Hematopoietic multipotent progenitor cell treated with erythropoietin and hydrocortisone succinate and interleukin-3 and kit ligand, for 6 days (in vitro differentiated cells): ENCODE data around the gene AHRR.
A peak's percentile ranks its signal among the peaks of the same experiment; 100 is the strongest.

ENCODE experiments used
- DNase-seq: peaks from one replicate; pipeline ENCODE4 v3.0.0-alpha.2; 2015

AHRR gene

DNA sequence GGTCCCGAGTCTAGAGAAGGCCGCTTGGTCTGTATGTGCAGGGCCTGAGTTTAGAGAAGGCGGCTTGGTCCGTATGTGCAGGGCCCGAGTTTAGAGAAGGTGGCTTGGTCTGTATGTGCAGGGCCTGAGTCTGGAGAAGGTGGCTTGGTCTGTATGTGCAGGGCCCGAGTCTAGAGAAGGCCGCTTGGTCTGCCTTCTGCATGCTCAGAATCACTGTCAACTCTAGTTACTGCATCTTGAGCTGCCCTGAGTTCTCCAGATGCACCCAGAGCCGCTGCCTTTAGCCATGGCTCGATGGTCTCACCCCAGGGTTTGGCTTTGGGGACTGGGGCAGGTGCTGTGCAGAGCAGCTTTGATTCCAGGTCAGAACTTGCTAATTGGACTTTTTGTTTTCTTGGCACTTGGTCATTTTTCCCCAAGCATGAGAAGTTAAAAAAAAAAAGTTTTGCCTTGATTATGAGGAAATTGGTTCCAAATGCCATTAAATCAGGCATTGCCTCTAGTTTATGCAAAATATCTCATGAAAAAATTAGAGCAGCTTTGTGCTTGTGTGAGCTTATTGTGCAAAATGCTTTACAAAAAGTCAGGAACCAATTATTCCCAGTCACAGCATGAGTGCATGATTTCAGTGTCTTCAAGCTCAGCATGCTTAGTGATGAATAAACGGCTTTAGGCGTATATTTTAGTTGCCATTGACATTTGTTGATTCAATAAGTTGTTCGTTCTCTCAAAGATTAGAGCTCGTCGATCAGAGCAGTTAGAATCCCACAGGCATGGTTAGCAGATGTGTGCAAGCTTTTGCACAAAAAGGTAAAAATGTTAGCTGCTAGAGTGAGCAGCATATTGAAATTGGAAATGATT is 96.0 kb downstream of the AHRR start:
- DNase-seq: no peak

DNA sequence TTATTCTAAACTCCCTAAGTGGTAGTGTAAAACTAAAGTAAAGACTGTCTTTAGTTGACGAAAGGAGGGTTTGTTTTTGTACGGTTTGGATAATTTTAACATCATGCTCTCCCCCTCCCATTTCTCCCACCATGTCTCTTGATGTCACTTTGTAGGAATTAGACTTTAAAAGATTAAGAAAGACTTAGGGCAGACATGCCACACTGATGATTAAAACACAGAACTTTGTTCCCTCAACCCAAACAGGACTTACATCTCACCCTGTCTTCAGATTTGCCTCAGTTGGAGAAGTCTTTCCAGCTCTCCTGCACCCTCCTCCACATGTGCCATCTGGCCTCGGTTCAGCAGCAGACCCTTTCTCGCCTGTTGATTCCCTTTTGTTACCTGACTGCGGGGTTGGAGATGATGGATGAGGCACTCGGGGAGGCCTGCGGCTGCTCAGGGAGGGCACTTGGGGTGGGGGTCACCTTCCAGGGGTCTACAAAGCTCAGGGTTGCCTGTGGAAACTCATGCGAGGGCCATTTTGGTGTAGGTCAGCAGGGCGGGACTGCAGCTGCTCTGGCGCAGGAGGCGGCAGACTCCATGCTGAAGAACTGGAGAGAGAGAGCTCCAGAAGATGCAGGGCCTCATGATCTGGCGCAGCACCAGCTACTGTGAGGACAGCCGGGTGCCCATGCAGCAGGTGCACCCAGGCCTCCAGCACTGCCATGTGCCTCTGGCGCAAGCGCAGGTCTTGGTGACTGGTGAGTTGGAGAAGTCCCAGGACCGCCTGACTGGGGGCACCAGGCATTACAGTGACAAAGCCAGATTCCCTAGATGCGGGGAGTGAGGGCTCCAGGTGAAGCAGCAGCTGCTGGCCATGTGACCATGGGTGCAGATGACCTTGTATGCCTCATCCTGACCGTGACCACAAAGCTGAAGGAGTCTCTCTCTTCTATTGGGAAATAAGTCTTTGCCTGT is 96.9 kb downstream of the AHRR start:
- DNase-seq: no peak

DNA sequence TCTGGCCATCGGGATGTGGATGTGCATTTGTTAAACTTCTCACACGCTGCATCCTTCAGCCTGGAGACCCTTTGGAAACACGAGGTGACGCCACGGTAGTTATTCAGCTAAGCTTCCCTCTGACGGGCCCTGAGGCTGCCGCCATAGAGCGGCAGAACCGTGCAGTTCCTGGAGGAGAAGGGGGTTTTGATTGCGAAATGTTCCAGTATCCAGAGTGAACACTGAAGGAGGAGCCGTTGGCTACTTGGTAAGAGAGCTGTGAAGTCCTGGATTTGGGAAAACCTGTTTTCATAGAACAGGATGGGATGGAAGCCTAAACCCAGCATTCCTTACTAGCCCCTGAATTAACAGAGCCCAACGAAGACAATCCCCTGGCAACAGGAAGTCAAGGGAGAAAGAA is 98.5 kb downstream of the AHRR start:
- no peak for DNase-seq

DNA sequence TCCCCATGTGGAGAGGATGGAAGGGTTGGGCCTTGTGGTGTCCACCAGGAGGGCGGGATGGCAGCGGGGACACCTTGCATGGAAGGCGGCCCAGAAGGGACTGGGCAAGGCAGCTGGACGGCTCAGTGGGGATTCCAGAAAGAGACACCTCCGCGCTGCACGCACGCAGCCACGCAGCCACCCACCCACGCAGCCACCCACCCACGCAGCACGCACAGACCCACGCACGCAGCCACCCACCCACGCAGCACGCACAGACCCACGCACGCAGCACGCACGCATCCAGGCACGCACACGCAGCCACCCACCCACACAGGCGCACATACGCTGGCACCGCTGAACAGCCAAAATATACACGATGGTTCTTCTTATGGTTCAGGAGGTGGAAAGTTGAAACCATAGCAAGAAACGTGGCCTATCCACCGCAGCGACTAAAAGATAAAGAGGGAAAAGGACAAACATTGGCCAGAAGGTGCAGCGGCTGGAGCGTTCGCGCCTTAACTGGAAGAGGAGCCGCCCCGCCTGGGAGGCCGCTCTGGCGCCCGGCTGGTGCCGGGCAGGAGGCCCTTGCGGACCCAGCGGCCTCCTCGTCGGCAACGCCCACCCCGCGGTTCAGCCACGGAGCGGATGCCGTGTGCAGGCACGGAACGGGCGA is 99.2 kb downstream of the AHRR start:
- DNase-seq: no peak

DNA sequence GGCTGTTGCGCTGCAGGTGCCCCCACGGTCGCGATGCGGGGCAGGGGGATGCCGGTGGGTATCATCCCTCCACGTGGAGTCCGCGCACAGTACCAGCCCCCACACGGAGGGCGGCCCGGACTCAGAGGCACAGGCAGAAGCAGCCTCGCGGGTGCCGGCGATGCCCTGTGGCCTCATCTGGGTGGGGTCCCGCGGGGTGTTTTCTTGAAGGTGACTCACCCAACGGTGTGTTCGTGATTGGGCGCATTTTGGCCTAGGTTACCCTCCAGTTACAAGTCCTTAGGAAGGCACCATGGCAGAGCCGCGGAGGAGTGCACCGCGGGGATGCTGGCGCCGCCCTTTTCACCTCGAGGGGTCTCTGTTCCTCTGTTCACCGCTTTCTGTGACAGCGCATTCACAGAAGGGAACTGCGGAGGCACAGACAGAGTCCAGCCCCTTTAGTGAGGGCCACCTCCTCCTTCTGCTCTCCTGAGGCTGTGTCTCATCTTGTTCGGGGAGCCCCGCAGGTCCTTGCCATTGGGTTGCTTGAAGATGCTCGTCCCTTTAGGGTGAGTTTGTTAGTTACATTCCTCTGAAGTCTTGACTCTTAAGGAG is 99.9 kb downstream of the AHRR start:
- DNase-seq: no peak

DNA sequence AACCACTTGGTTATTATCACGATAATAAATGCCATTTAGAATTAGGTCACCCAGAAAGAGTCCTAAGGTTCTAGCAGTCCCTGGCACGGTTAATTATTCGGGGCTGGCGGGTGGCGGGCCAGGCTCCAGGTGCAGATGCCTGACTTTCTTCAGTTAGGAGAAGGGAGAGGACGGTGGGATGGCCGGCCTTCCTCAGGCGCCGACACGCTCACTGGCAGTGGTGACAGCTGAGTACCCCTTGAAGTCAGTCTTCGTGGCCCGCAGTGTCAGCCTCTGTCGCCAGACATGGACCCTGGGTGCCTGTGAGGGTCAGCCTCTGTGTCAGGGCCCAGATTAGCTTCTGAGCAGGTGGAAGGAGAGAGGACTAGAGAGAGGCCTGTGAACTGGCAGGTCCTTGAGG is 100.4 kb downstream of the AHRR start:
- DNase-seq: no peak

DNA sequence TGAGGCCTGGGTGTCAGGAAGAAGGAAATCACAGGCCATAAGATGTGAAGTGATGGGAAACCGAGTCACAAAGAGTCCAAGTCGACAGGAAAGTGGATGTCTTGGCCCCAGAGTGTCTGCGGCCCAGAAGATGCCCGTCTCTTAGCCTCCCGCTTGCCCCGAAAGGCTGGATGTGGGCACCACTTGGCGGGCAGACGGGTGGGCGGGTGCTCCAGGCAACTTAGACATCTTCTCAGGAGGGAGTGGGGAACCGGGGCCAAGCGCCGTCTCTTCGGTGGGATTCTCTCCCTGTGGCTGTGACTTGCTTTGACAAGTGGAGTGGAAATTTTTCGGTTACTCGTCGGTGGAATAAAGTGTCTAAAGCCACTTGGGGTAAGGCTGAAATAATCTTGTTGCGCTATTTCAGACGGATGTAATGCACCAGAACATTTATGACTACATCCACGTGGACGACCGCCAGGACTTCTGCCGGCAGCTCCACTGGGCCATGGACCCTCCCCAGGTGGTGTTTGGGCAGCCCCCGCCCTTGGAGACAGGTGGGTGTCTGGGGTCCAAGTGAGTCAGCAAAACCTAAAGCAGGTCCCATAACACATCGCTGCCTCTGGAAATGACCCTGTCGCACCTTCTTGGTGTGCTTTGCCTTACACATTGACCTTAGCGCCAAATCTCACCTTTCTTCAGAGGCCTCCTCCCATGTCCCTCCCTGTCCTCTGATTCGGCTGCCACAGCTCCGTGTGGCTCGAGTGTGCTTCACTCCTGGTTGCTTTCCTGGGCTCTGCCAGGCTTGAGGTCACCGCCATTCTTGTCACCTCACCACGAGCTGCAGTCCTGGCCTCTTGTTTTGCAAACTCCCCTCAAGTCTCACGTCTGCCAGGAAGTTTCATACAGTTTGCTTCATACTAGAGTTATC is 101.1 kb downstream of the AHRR start:
- no peak for DNase-seq

DNA sequence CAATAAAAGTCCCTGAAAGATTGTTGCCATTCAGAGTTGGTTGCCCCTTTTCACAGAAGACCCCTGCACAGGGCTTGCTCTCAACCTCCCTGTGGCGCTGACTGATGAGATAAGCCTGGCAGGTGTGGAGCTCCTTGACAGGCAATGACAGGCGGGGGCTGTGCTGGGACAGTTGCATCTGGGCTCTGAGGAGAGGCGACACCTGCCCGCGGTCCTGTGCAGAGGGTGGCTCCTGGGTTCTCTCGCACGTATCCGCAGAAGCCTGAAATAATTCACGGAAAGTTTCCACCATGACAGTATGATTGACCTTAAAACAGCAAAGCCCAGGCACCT is 101.7 kb downstream of the AHRR start:
- no peak for DNase-seq

DNA sequence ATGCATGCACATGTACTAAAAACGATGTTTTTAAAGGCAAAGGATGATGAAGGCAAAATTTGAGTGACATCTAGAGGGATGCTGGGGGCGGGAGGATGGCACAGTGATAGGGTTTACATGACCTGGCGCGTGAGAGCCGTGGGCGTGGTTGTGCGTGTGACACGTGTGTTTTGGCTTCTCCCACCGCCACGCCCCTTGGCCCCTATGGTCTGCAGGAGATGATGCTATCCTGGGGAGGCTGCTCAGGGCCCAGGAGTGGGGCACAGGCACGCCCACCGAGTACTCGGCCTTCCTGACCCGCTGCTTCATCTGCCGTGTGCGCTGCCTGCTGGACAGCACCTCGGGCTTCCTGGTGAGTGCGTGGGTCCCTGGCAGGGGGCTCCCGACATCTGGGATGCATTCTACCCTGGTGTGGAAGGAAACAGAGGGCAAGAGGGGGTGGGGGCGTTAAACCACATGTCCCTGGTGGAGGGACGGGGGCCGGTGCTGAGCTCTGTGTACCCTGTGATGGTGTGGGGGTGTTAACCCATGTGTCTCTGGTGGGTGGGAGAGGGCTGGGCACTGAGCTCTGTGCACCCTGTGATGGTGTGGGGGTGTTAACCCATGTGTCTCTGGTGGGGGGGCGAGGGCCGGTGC is 102.2 kb downstream of the AHRR start:
- DNase-seq: no peak

DNA sequence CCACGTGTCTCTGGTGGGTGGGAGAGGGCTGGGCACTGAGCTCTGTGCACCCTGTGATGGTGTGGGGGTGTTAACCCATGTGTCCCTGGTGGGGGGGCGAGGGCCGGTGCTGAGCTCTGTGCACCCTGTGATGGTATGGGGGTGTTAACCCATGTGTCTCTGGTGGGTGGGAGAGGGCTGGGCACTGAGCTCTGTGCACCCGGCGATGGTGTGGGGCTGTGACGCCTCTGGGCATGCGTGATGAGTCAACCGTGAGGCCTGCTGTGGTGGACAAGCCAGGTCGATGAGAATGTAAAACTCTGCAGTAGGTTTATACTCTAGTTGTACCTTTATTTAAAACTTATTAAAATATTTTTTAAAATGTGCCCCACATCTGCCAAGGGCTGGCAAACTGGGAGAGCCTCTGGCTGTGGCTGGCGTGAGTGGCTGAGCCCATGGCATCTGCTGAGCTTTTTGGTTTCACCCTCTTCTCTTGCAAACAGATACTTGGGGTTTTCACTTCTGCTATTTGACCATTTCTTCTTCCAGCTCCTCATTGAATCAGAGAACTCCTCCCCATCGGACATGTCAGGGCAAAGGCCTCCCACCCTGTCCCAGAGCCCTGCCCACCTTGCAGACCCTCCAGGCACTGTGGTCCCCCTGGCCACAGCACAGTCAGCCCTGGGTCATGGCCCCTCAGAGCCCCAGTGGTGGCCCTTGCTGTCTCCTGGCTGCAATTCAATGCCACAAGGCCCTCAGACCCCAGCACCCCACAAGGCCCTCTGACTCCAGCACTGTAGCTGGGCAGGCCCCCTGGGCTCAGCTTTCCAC is 103.0 kb downstream of the AHRR start:
- no peak for DNase-seq

DNA sequence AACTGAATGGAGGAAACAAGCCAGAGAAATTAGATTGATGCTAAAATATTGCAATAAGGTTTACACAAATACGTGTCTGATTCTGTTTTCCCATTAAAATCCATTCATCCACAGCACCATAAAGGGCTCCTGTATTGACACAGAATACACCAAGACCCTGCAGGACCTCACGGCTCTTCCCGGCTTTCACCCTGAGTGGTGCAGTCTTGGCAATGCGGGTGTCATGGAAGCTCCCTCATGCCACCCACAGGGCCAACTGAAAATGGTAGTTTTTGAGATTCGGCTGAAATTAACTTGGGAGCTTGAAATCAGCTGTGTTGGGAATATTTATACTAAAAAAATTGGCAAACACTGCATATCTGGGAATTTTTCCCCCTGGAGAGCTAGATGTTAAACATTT is 104.2 kb downstream of the AHRR start:
- DNase-seq: peak; percentile 78

DNA sequence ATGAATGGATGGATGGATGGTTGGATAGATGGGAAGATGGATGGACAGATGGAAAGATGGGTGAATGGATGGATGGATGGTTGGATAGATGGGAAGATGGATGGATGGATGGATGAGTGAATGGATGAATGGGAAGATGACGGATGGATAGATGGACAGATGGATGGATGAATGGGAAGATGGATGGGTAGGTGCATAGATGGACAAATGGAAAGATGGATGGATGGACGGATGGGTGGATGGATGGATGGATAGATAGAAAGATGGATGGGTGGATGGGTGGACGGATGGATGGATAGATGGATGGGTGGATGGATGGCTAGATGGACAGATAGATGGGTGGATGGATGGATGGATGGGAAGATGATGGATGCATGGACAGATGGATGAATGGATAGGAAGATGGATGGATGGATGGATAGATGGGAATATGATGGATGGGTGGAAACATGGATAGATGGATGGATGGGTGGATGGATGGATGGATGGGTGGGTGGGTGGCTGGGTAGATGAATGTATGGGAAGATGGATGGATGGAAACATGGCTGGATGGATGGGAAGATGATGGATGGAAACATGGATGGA is 105.0 kb downstream of the AHRR start:
- DNase-seq: no peak

DNA sequence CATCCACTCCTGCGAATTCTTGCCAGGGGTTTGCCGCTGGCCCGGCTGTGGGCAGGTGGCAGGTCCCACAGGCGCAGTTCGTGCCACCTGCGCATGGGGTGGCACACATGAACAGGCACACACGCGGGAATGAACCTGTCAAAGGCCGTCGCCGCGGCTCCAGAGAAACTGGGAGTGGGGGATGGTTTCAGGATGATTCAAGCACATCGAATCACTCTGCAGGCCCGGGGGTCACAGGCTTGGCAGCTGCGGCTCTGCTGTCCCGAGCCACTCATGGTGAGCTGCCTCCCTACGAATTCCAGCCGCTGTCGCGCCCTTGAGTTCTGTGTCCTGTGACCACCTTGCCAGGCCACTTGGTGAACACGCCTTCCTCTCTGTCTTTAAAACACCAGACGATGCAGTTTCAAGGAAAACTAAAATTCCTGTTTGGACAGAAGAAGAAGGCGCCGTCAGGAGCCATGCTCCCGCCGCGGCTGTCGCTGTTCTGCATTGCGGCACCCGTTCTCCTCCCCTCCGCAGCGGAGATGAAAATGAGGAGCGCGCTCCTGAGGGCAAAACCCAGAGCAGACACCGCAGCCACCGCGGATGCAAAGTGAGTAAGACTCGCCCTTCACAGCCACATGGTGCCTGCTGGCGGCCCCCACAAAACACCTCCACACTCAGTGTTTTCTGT is 106.0 kb downstream of the AHRR start:
- DNase-seq: no peak

DNA sequence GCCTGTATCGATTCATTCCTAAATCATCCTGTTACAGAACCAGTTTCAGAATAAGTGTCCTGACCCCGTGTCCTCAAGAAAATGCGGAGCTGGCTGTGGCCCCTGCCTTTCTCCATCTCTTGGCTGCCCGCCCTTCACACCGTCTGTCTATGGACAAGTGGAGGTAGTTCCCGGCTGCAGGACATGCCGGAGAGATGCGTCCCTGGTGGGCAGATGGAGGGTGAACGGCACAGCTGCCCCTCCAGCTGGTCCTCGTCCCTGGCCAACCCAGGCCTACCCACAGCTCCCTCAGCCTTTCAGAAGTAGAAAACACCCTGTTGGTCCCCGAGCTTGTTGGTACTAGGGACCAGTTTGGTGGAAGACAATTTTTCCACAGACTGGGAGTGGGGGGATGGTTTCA is 106.7 kb downstream of the AHRR start:
- DNase-seq: no peak

DNA sequence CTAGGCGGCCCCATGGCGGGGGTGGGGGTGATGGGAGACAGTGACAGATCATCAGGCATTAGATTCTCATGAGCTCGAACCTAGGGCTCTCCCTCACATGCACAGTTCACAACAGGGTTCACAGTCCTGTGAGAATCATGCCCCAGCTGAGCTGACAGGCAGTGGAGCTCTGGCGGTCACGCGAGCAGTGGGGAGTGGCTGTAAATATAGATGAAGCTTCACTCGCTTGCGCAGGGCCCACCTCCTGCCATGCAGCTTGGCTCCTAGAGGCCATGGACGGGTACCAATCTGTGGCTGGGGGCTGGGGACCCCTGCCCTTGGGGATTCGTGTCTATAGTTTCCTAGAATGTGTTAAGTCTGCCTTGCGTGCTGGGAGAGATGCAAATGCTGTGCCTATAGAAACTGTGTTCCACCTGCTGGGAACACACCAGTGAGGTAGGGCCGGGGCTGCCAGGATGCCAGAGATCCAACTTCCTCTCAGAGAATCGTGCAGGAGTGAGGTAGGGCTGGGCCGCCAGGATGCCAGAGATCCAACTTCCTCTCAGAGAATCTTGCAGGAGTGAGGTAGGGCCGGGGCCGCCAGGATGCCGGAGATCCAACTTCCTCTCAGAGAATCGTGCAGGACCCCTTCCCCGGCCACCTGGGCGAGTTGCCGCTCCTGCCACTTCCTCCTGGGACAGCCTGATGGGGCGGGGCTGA is 107.4 kb downstream of the AHRR start:
- no peak for DNase-seq

DNA sequence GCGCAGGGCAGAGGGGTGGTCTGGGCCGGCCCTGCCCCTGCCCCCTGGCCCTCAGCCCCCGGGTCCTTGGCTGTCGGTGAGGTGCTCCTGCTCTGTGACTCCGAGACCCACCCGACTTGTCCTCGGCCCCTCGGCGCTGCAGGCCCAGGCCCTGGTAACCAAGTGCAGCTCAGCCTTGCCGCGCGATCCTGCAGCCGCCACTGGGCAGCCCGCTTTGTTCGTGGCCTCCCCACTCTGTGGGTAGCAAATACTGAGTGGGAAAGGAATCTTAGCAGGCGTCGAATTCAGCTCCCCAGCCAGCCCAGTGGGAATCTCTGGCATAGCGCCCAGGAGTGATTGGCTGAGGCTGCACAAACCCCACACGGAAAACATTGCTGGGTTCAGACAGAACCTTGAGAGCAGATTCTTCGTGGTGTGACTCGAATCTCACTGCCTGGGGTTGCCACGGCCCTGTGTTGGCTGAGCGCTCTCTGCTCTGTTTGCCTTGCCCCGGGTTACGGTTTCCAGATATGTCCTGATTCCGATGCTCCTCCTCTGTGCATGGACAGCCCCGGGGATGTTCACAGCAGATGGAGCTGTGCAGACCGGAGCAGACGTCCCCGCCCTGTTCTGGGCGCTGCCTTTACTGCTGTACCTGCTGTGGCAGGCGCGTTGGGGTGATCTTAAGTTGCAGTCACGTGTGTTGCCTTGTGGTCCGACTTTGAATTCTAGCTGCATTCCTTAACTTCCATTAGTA is 108.1 kb downstream of the AHRR start:
- no peak for DNase-seq

DNA sequence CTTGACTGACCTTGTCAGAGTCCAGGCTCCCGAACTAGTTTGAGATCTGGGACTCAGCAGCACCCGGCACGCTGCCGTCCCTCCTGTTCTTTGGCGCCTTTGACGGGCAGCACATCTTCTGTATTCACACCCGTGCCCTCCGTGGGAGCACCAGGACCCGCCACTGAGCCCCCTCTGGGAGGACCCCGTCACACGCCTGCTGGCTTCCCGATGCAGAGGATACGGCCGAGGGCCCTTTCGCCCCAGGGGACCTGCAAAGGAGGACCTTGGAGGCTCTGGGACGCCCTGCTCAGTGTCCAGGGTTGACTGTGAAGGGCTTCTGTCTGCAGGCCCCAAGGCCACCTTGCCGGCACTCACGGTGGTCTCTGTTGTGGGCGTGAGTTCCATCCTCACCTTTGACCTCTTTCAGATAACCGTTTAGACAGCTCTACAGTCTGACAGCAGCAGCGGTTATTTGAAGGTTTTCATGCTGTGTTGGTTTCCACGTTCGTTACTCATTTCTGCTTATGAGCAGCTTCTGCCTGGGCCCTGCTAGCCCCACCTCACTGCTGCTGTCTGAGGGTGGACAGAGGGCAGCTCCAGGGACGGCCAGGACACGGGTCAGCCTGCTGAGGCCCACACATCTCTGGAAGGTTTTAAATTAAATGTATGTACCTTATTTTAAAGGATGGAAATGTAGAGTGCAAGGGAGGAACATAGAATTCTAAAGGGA is 108.9 kb downstream of the AHRR start:
- no peak for DNase-seq
